Activated CD8-positive, alpha-beta T cell treated with anti-CD3 and anti-CD28 coated beads for 36 hours (primary cell): ENCODE data around the gene KREMEN2. TPM values are rescaled to one million over a fixed set of nuclear protein-coding genes. Genes with fewer than 3 reads are reported as not detected.

Experiments used
- ATAC-seq: fragments of 200-7000 bp; cut with Tn5 transposase; one replicate; pipeline ENCODE4 v1.10.0; 2021; ENCODE audit warnings: mild to moderate bottlenecking, moderate library complexity
- CTCF ChIA-PET: fragments of 350-600 bp; sonication (Branson Sonifier 250); formaldehyde crosslinking; loops from one replicate; lab custom pipeline; 2021; ENCODE audit warnings: antibody characterized with exemption; lab: Charles Lee
- POLR2A ChIA-PET: fragments of 350-600 bp; sonication (Branson Sonifier 250); formaldehyde crosslinking; loops from one replicate; lab custom pipeline; 2021; ENCODE audit warnings: antibody characterized with exemption; lab: Charles Lee
- DNase-seq: peaks from one replicate; pipeline ENCODE4 v3.0.0-alpha.2; 2020
- H3K27ac Mint-ChIP-seq: one replicate; pipeline ENCODE4 v1.8.0; 2021; ENCODE audit warnings: mild to moderate bottlenecking, mixed read lengths
- H3K27me3 Mint-ChIP-seq: one replicate; pipeline ENCODE4 v1.8.0; 2021; ENCODE audit warnings: mixed read lengths
- H3K36me3 Mint-ChIP-seq: one replicate; pipeline ENCODE4 v1.8.0; 2021; ENCODE audit warnings: low read depth, mixed read lengths
- H3K4me1 Mint-ChIP-seq: one replicate; pipeline ENCODE4 v1.8.0; 2021; ENCODE audit warnings: low read depth, mixed read lengths
- H3K4me3 Mint-ChIP-seq: one replicate; pipeline ENCODE4 v1.8.0; 2021; ENCODE audit warnings: mild to moderate bottlenecking, moderate library complexity, mixed read lengths
- H3K9me3 Mint-ChIP-seq: one replicate; pipeline ENCODE4 v1.8.0; 2021; ENCODE audit warnings: mixed read lengths
- intact Hi-C: fragments of 100-400 bp; cut with micrococcal nuclease; formaldehyde crosslinking; loops from one replicate; pipeline ENCODE4 v1.10.0; 2022
- total RNA-seq, 2 experiments: library from RNA; stranded (reverse); gene quantifications; one replicate each; pipeline ENCODE4 v1.2.3, GENCODE V29; 2021
- TF ChIP-seq, protein P1 (sequence below): fragments of 200-600 bp; IDR thresholded peaks from one replicate; pipeline ENCODE4 v1.8.0; 2022; ENCODE audit warnings: antibody characterized with exemption, mild to moderate bottlenecking

The KREMEN2 gene, protein sequence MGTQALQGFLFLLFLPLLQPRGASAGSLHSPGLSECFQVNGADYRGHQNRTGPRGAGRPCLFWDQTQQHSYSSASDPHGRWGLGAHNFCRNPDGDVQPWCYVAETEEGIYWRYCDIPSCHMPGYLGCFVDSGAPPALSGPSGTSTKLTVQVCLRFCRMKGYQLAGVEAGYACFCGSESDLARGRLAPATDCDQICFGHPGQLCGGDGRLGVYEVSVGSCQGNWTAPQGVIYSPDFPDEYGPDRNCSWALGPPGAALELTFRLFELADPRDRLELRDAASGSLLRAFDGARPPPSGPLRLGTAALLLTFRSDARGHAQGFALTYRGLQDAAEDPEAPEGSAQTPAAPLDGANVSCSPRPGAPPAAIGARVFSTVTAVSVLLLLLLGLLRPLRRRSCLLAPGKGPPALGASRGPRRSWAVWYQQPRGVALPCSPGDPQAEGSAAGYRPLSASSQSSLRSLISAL
- under 1 TPM in 1 of 2 experiments, not detected in 1; 0.22 TPM for total RNA-seq

DNA sequence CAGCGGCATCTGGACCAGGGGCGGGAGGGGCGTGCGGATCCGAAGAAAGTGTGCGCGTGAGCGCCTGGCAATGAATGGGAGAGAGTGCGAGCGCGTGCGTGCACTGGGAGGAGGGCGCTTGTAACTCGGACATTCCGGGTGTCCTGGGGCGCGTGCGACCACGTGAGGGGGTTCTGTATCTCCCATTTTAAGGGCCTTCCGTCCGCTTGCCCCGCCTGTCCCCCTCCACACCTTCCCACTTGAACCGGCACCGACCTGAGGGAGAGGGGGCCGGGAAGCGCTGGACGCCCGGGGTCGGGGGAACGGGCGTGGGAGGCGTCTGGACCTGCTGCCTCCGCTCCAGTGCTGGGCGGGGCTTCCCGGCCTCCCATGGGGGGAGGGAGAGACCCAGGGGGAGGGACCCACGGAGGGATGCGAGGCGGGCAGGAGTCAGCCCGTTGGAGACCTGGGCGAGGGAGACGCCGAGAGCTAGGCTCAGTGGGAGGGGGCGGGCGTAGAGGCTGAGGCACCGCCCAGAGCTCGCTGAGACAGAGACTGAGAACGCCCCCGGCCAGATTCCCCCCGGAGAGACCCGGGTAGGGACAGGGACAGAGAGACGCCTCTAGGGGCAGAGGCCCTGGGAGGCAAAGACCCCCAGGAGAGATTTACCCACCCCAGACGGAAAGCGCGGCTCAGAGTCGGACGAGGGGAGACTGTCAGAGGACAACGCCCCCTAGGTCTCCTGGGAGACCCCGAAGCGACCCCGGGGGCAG is at the start of gene KREMEN2:
TSS of gene KREMEN2 (plus strand) at position 553 of the 752 bp plus-strand sequence. CDS start 246 bp downstream, outside the sequence.
- TF ChIP-seq, protein P1, sequence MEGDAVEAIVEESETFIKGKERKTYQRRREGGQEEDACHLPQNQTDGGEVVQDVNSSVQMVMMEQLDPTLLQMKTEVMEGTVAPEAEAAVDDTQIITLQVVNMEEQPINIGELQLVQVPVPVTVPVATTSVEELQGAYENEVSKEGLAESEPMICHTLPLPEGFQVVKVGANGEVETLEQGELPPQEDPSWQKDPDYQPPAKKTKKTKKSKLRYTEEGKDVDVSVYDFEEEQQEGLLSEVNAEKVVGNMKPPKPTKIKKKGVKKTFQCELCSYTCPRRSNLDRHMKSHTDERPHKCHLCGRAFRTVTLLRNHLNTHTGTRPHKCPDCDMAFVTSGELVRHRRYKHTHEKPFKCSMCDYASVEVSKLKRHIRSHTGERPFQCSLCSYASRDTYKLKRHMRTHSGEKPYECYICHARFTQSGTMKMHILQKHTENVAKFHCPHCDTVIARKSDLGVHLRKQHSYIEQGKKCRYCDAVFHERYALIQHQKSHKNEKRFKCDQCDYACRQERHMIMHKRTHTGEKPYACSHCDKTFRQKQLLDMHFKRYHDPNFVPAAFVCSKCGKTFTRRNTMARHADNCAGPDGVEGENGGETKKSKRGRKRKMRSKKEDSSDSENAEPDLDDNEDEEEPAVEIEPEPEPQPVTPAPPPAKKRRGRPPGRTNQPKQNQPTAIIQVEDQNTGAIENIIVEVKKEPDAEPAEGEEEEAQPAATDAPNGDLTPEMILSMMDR: no peak
- no peaks in the 10 kb centered on the region for H3K36me3 Mint-ChIP-seq
- no peak within 1 kb of the TSS for H3K27ac Mint-ChIP-seq
- ATAC-seq: peak; percentile 19
- DNase-seq: peak; percentile 59
- H3K4me3 Mint-ChIP-seq: peak within 1 kb of the TSS; percentile 65
- H3K27me3 Mint-ChIP-seq: peaks cover 34% of the 10 kb centered on the region
- H3K9me3 Mint-ChIP-seq: no peaks in the 10 kb centered on the region
- intact Hi-C loops: no loop called here
- CTCF ChIA-PET: interaction anchor here (0.6 to 3.9 kb wide), 6 partner anchors 8 to 124 kb away, joined by 3 to 12 read pairs (median 4); partner anchors contain the start of genes FLYWCH1 and FLYWCH2
- POLR2A ChIA-PET: interaction anchor here (1.1 to 1.4 kb wide), 3 partner anchors 15 to 64 kb away, joined by 3 to 5 read pairs (median 4); partner anchors contain the start of gene PKMYT1
- H3K4me1 Mint-ChIP-seq: peaks cover 30% of the 10 kb centered on the region

DNA sequence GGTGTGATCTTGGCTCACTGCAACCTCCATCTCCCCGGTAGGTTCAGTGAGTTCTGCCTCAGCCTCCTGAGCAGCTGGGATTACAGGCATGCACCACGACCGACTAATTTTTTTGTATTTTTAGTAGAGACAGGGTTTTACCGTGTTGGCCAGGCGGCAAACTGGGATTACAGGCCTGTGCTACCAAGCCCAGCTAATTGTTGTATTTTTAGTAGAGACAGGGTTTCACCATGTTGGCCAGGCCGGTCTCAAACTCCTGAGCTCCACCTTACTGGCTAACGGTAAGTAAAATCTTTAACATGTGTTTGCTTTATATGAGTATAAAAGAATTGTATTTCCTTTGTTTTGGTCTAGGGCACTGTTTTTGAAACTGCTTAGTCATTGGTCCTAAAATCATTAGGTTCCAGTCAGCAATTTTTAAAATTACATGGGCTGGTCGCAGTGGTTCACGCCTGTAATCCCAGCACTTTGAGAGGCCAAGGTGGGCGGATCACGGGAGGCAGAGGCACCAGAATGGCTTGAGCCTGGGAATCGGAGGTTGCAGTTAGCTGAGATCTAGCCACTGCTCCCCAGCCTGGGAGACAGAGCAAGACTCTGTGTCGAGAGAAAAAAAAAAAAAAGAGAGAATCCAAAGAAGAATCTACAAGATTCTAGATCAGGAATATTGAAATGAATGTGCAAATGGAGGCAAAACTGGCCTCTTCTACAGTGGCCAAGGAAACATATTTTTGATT is 48.7 kb upstream of the KREMEN2 start:
- Mint-ChIP-seq H3K36me3 (peaks cover 8% of the 10 kb centered on the region), H3K4me1 (peaks cover 28% of the 10 kb centered on the region), H3K27me3 (no peaks in the 10 kb centered on the region), H3K4me3 (no peak overlapping the region), H3K27ac (peak overlapping the region; percentile 70), H3K9me3 (no peaks in the 10 kb centered on the region)
- CTCF ChIA-PET: interaction anchor here (0.7 to 7.6 kb wide), 7 partner anchors 9 to 76 kb away, joined by 3 to 45 read pairs (median 4); no protein-coding TSS in a partner anchor
- TF ChIP-seq, protein P1: no peak
- ATAC-seq: no peak
- intact Hi-C loops: no loop called here
- POLR2A ChIA-PET: no interaction called here
- DNase-seq: no peak

DNA sequence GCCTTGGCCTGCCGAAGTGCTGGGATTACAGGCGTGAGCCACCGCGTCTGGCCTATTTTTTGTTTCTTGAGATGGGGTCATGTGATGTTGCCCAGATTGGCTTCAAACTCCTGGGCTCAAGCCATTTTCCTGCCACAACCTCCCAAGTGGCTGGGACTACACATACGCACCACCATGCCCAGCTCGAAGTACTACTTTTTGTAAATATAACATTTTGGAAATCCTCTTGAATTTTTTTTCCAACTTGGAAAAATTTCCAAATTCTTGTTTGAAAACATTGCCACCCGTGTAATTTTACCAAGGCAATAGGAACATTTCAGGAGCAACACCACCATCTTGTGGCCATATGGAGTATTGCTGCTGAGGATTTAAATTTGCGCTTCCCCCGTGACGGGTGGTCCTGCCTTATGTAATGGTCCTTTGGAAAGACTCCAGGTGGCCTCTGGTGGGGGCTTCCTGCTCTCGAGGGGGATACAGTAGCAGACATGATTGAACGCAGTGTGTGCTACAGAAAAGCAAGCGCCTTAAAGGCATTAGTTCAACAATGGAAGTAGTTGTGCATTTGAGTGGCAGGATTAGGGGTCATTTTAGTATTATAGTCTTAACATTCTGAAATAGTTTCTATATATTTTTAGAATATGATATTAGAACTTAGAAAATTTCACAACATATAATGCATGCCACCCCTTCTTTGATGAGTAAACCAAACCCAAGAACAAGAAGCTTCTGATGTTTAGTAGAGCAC is 44.4 kb upstream of the KREMEN2 start:
- Mint-ChIP-seq H3K9me3 (no peaks in the 10 kb centered on the region), H3K36me3 (peaks cover 5% of the 10 kb centered on the region), H3K27ac (no peak overlapping the region), H3K4me3 (no peak overlapping the region), H3K4me1 (peaks cover 9% of the 10 kb centered on the region), H3K27me3 (no peaks in the 10 kb centered on the region)
- TF ChIP-seq, protein P1: peak; percentile 97
- DNase-seq (peak; percentile 80), ATAC-seq (peak; percentile 88)
- ChIA-PET POLR2A (interaction anchor here (1.0 kb wide), 1 partner anchor 153 kb away, joined by 3 read pairs; no protein-coding TSS in a partner anchor), CTCF (interaction anchor here (0.6 to 7.4 kb wide), 27 partner anchors 8 to 135 kb away, joined by 3 to 61 read pairs (median 4); partner anchors contain the start of genes FLYWCH1, FLYWCH2 and PRSS41)
- intact Hi-C loops: no loop called here

DNA sequence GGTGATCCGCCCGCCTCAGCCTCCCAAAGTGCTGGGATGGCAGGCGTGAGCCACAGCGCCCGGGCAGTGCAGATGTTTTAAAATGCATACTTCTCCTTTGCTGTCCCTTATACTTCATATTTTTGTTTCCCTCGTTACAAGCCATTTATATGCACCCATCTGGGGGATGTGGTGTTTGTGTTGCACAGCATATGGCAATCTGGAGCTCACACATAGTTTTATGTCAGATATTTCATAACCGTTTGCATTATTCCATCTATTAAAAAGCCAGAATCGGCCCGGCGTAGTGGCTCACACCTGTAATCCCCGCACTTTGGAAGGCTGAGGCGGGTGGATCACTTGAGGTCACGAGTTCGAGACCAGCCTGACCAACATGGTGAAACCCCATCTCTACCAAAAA is 40.6 kb upstream of the KREMEN2 start:
- Mint-ChIP-seq H3K4me1 (peaks cover 14% of the 10 kb centered on the region), H3K27me3 (no peaks in the 10 kb centered on the region), H3K4me3 (no peak overlapping the region), H3K27ac (no peak overlapping the region), H3K36me3 (peaks cover 2% of the 10 kb centered on the region), H3K9me3 (no peaks in the 10 kb centered on the region)
- ChIA-PET CTCF (interaction anchor here (1.0 to 7.4 kb wide), 4 partner anchors 16 to 84 kb away, joined by 3 to 61 read pairs (median 4); partner anchors contain the start of gene FLYWCH2), POLR2A (interaction anchor here (1.0 to 1.5 kb wide), 2 partner anchors 10 to 79 kb away, joined by 3 to 5 read pairs; no protein-coding TSS in a partner anchor)
- DNase-seq: no peak
- TF ChIP-seq, protein P1: no peak
- intact Hi-C loops: no loop called here
- ATAC-seq: no peak
